Hepatocyte (in vitro differentiated cells): Measurements from ENCODE around the gene GALNT17. TPM values are rescaled to one million over a fixed set of nuclear protein-coding genes. Genes with fewer than 3 reads are reported as not detected.
A peak's percentile ranks its signal among the peaks of the same experiment; 100 is the strongest.
"Not testable (repeated sequence)": the region's sequence is repeated elsewhere in the genome, so short reads cannot be mapped to it uniquely, and the experiment has no call there.

ENCODE experiments used
- DNase-seq: peaks from one replicate; pipeline ENCODE4 v3.0.0-alpha.2; 2016; ENCODE audit warnings: low spot score
- H2AFZ ChIP-seq: fragments of 200-600 bp; sonication (generic); 2 replicates; pipeline ENCODE4 v1.6.0; 2016; ENCODE audit warnings: antibody characterized with exemption, mild to moderate bottlenecking
- H3K27ac ChIP-seq: fragments of 200-600 bp; sonication (generic); 2 replicates; pipeline ENCODE4 v1.5.1; 2016; ENCODE audit warnings: mild to moderate bottlenecking
- H3K27me3 ChIP-seq: fragments of 200-600 bp; sonication (generic); 2 replicates; pipeline ENCODE4 v1.6.1; 2016
- H3K36me3 ChIP-seq: fragments of 200-600 bp; sonication (generic); replicated peaks from 2 replicates; pipeline ENCODE4 v1.5.1; 2016; ENCODE audit warnings: low read depth; ENCODE audit not compliant: insufficient read depth
- H3K4me1 ChIP-seq: fragments of 200-600 bp; sonication (generic); 2 replicates; pipeline ENCODE4 v1.5.1; 2016; ENCODE audit warnings: mild to moderate bottlenecking, moderate library complexity; ENCODE audit not compliant: insufficient read depth
- H3K4me2 ChIP-seq: fragments of 200-600 bp; sonication (generic); 2 replicates; pipeline ENCODE4 v1.6.0; 2016
- H3K4me3 ChIP-seq: fragments of 200-600 bp; sonication (generic); 2 replicates; pipeline ENCODE4 v1.5.1; 2016; ENCODE audit warnings: mild to moderate bottlenecking
- H3K79me2 ChIP-seq: fragments of 200-600 bp; sonication (generic); 2 replicates; pipeline ENCODE4 v1.6.0; 2017; ENCODE audit warnings: mild to moderate bottlenecking
- H3K9me2 ChIP-seq: fragments of 200-600 bp; sonication (generic); replicated peaks from 2 replicates; pipeline ENCODE4 v1.6.0; 2017; ENCODE audit warnings: mild to moderate bottlenecking; ENCODE audit not compliant: insufficient read depth
- H3K9me3 ChIP-seq: fragments of 200-600 bp; sonication (generic); 2 replicates; pipeline ENCODE4 v1.5.1; 2016; ENCODE audit warnings: low read depth, mild to moderate bottlenecking
- H4K20me1 ChIP-seq: fragments of 200-600 bp; sonication (generic); 2 replicates; pipeline ENCODE4 v1.6.0; 2016; ENCODE audit warnings: mild to moderate bottlenecking; ENCODE audit not compliant: insufficient read depth, poor library complexity, severe bottlenecking
- CTCF ChIP-seq: fragments of 200-600 bp; sonication (generic); IDR thresholded peaks from 2 replicates; pipeline ENCODE4 v1.5.1; 2016; ENCODE audit warnings: antibody characterized with exemption, mild to moderate bottlenecking; ENCODE audit not compliant: poor library complexity
- EZH2 ChIP-seq: fragments of 200-600 bp; sonication (generic); IDR thresholded peaks from 2 replicates; pipeline ENCODE4 v1.6.1; 2016; ENCODE audit warnings: antibody characterized with exemption, mild to moderate bottlenecking, borderline replicate concordance
- EZH2phosphoT487 ChIP-seq: fragments of 200-600 bp; sonication (generic); IDR thresholded peaks from one replicate; pipeline ENCODE4 v1.6.1; 2018; ENCODE audit warnings: antibody characterized with exemption, mild to moderate bottlenecking, low read depth, moderate library complexity; ENCODE audit not compliant: unreplicated experiment, severe bottlenecking
- WGBS: methylation state at CpG from one replicate; pipeline ENCODE4 v1.1.6; 2016; ENCODE audit warnings: low lambda C conversion rate; ENCODE audit errors: missing lambda C conversion rate; 5-methylcytosine and 5-hydroxymethylcytosine counted together
- polyA plus RNA-seq: library from polyadenylated mRNA; unstranded; fragments of >200 nt; fragmentation: Nextera tagmentation; extraction: Ambion mirVana; gene quantifications from 2 replicates; pipeline ENCODE4 v1.2.1, GENCODE V29; 2016
- total RNA-seq: library from RNA; depleted of rRNA; stranded (reverse); fragments of >200 nt; gene quantifications from 2 replicates; pipeline ENCODE4 v1.2.3, GENCODE V29; 2014

GALNT17 gene
- total and polyA plus RNA-seq, 2 experiments from 2014 or later = 4.3 to 8.1 TPM

- WGBS = 72% methylated on average over 1 of the region's 1 CpG
- no peaks in the 10 kb centered on the region for H3K9me3 ChIP-seq
- H3K4me2 ChIP-seq = no peak overlapping the region
- no peaks in the 10 kb centered on the region for H3K4me1 ChIP-seq
- no peaks in the 10 kb centered on the region for H3K36me3 ChIP-seq
- no peak overlapping the region for H2AFZ ChIP-seq
- no peak overlapping the region for H3K4me3 ChIP-seq
- H3K27me3 ChIP-seq = no peaks in the 10 kb centered on the region
- DNase-seq = no peak
- TF ChIP-seq CTCF (no peak), EZH2phosphoT487 (no peak), EZH2 (no peak)
- H3K79me2 ChIP-seq = no peaks in the 10 kb centered on the region
- H3K27ac ChIP-seq = no peak overlapping the region
- H4K20me1 ChIP-seq = no peaks in the 10 kb centered on the region
- no peaks in the 10 kb centered on the region for H3K9me2 ChIP-seq
These were observed 494.3 kb downstream of the GALNT17 start for GRCh38 chr7:71626206-71626605.

DNA sequence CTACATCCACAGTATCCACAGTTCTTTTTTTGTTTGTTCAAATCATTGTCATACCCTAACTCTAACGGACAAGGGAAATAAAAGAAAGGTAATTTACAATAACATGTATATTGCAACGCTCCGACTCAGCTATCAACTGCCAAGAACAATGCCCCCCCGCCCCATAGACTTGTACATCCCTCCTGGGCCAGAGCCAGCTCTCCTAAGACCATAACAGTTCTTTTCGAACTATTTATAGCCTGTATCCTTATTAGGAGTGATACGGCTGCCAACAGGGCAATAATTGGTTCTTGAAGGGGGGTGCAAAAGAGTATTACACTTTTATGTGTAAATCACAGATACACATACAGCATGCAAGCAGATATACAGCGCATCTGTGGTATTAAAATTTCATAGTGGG, 495.7 kb downstream of the GALNT17 start:
- no peaks in the 10 kb centered on the region for H3K36me3 ChIP-seq
- H3K27me3 ChIP-seq = no peaks in the 10 kb centered on the region
- no peak overlapping the region for H2AFZ ChIP-seq
- DNase-seq = no peak
- no peak overlapping the region for H3K4me3 ChIP-seq
- H3K4me2 ChIP-seq = no peak overlapping the region
- 82% methylated on average over 7 of the region's 7 CpGs for WGBS
- no peaks in the 10 kb centered on the region for H3K4me1 ChIP-seq
- no peaks in the 10 kb centered on the region for H4K20me1 ChIP-seq
- H3K79me2 ChIP-seq = no peaks in the 10 kb centered on the region
- H3K9me3 ChIP-seq = no peaks in the 10 kb centered on the region
- H3K9me2 ChIP-seq = no peaks in the 10 kb centered on the region
- TF ChIP-seq EZH2 = no peak
- TF ChIP-seq CTCF = no peak
- TF ChIP-seq EZH2phosphoT487 = no peak
- no peak overlapping the region for H3K27ac ChIP-seq

- Histone ChIP-seq H3K27me3 (no peaks in the 10 kb centered on the region), H4K20me1 (no peaks in the 10 kb centered on the region), H3K79me2 (no peaks in the 10 kb centered on the region), H3K4me1 (peaks cover 8% of the 10 kb centered on the region), H3K4me3 (no peak overlapping the region), H3K4me2 (no peak overlapping the region), H3K27ac (no peak overlapping the region), H3K9me2 (no peaks in the 10 kb centered on the region), H3K36me3 (no peaks in the 10 kb centered on the region), H3K9me3 (no peaks in the 10 kb centered on the region), H2AFZ (no peak overlapping the region)
- 93% methylated on average over 4 of the region's 4 CpGs for WGBS
- no peak for DNase-seq
- no peak for TF ChIP-seq EZH2
- no peak for TF ChIP-seq CTCF
- no peak for TF ChIP-seq EZH2phosphoT487
These were observed 498.6 kb downstream of the GALNT17 start for GRCh38 chr7:71630516-71630915.

DNA sequence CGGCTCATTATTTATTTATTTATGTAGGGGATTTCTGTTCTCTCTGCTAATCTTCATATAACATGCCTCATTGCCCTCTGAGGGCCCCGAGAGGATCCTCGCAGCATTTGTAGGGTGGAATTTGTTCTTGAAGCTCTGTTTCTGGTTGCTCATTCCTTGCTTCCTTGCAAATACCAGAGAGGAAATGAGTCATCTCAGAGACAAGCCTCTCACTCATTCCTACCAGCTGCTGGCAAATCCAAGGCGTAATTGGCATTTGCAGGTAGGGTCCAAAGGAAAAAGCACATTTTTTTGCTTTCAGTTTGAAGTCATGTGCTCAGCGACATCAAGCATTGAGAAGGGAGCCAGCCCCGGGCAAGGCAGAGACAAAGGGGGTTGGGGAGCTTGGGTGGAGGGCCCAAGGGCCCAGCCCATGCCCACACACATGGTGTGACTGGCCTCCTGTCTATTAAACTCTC, 501.6 kb downstream of the GALNT17 start:
- Histone ChIP-seq H3K27ac (peak overlapping the region; percentile 86), H3K9me2 (no peaks in the 10 kb centered on the region), H3K79me2 (no peaks in the 10 kb centered on the region), H3K36me3 (no peaks in the 10 kb centered on the region), H4K20me1 (no peaks in the 10 kb centered on the region), H3K4me2 (peak overlapping the region; percentile 57), H2AFZ (no peak overlapping the region), H3K4me1 (peaks cover 8% of the 10 kb centered on the region), H3K27me3 (no peaks in the 10 kb centered on the region), H3K4me3 (no peak overlapping the region), H3K9me3 (no peaks in the 10 kb centered on the region)
- 10% methylated on average over 6 of the region's 6 CpGs for WGBS
- peak; percentile 86 for DNase-seq
- TF ChIP-seq CTCF (no peak), EZH2phosphoT487 (no peak), EZH2 (no peak)

DNA sequence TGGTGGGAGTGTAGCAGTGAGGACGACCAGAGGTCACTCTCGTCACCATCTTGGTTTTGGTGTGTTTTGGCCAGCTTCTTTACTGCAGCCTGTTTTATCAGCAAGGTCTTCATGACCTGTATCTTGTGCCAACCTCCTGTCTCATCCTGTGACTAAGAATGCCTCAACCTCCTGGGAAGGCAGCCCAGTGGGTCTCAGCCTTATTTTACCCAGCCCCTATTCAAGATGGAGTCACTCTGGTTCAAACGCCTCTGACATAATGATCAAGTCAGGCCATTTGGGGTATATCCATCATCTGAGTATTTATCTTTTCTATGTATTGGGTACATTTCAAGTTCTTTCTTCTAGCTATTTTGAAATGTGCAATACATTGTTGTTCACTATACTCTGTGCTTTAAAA, 503.9 kb downstream of the GALNT17 start:
- peak overlapping the region; percentile 86 for H3K27ac ChIP-seq
- H3K79me2 ChIP-seq, H3K27me3 ChIP-seq, H3K36me3 ChIP-seq, H3K4me3 ChIP-seq, H4K20me1 ChIP-seq, DNase-seq, H3K9me3 ChIP-seq, H2AFZ ChIP-seq, H3K4me1 ChIP-seq, H3K9me2 ChIP-seq: not testable (repeated sequence)
- 82% methylated on average over 3 of the region's 3 CpGs for whole genome bisulfite sequencing
- H3K4me2 ChIP-seq = peak overlapping the region; percentile 42
